Measurements from ENCODE around the gene ACKR4.

DNA sequence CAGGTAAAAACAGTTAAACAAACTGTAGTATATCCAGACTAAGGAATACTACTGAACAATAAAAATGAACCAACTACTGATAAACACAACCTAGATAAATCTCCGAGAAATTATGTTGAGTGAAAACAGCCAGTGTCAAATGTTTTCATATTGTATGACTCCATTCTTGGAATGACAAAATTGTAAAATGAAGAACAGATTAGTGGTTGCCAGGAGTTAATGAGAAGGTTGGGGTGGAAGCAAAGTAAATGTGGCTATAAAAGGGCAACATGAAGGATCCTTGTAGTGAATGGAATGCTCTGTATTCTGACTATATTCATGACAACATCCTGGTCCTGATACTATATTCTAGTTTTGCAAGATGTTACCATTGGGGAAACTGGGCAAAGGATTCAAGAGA lies 27.5 kb upstream of the ACKR4 start:
- TF ChIP-seq, protein P1, sequence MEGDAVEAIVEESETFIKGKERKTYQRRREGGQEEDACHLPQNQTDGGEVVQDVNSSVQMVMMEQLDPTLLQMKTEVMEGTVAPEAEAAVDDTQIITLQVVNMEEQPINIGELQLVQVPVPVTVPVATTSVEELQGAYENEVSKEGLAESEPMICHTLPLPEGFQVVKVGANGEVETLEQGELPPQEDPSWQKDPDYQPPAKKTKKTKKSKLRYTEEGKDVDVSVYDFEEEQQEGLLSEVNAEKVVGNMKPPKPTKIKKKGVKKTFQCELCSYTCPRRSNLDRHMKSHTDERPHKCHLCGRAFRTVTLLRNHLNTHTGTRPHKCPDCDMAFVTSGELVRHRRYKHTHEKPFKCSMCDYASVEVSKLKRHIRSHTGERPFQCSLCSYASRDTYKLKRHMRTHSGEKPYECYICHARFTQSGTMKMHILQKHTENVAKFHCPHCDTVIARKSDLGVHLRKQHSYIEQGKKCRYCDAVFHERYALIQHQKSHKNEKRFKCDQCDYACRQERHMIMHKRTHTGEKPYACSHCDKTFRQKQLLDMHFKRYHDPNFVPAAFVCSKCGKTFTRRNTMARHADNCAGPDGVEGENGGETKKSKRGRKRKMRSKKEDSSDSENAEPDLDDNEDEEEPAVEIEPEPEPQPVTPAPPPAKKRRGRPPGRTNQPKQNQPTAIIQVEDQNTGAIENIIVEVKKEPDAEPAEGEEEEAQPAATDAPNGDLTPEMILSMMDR (IDR thresholded peaks at IDR 0.05): no peak
- no peak for TF ChIP-seq POLR2A (IDR thresholded peaks at IDR 0.05)

Data from right lobe of liver (tissue), 4 donors.